Measurements from ENCODE around the gene RGL1.

The RGL1 gene

GRCh38 chr1:183893561-183894289, 88.8 kb downstream of the RGL1 start:
- no peak for DNase-seq

- no peak for DNase-seq
Measured at GRCh38 chr1:183894290-183894565, 89.3 kb downstream of the RGL1 start.

DNA sequence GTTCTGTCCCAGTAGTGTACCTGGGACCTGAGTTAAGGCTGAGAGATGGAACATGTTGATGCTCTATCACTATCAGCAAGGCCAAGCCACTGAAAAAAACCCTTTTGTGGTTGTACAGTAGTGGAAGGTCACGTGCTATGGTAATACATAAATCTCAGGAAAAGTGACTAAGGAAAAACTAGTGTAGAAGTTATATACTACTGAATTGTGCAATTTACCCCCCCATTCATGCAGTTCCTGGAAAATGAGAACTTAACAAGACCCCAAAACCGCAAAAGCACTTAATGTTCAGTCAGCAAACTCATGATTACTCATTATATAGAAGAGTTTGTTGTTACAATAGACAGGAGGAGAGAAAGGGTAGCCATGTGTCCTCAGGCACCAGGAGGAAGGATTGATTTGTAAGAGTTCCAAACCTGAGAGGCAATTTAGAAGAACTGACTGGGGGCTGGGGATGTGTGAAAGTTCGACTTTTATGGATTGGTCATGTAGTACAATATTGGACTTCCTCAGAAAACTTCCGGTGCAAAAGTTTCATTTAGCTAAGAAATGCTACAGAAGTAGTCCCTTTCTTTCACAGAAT, 91.6 kb downstream of the RGL1 start:
- no peak for DNase-seq

DNA sequence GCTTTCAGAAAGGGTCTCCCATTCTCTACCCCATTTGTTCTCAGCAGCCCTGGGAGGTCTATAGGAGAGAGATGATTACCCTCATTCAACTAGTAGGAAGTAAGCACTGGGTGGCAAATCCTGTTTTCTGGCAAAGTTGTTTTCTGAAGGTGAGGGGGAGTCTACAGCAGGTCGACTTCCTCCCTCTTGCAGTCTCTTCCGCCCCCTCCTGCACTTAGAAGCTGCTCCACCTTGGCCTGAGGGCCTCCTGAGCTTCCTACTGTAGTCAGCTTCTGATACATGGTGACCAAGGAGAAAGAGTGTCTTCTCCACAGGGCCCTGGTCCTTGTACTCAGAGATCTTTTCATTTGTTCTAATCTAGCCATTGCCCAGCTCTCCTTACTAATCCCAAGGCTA, 93.1 kb downstream of the RGL1 start:
- DNase-seq = no peak

DNA sequence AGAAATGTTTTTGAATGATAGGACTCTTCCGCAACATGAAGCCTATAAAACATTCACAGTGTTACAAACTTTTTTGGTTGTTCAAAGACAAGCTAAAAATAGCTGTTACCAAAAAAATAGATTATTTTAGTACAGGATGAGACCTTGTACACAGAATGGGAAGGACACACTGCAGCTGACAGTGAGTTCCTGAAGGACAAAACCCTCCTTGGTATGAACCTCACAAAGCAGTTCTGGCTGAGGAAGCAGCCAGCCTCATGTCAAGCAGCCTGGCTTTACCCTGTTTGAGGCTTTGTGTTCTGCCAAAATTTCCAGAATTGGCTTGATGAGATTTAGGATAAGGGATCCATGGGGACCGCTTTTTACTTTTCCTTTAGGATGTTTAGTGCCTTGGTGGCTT, 93.7 kb downstream of the RGL1 start:
- no peak for DNase-seq

- DNase-seq = no peak
Measured at GRCh38 chr1:183901748-183902330, 96.9 kb downstream of the RGL1 start.

DNA sequence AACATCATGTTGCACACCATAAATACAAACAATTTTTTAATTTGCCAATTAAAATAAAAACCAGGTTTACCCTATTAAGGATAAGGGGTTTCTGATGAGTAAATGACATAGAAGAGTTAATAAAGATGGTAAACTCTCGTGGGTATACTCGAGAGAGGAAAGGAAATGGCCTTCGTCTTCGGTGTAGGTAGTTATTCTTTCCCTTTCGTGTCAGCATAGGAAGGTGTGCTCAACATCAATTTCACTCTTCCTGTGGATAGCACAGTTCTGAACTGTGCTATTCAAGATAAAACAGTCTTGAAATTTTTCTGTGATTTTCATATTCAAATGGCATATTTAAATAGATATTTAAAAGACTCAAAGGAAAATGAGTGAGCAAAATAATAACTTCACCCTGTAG, 98.2 kb downstream of the RGL1 start:
- no peak for DNase-seq

DNA sequence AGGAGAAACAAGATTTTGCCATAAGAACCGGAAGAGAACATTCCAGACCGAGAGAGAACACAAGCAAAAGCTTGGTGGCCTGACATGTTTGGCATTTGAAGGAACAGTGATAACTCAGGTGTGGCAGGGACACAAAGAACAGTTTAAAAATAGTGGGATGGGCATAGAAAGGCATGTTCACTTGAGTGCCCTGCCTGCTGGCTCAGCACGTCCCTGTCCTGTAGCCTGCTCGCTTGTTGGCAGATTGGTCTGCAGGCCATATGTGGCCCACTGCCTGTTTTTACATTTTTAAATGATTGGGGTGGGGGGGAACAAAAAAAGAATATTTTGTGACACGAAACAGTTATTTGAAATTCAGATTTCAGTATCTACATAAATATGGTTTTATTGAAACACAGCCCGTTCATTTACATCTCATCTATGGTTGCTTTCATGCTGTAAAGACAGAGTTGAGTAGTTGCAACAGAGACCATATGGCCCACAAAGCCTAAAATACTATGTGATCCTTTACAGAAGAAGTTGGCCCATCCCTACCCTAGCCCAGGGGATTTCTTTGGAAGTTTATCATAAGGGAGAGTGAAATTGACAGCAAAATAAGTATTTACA, 100.7 kb downstream of the RGL1 start:
- DNase-seq = no peak

DNA sequence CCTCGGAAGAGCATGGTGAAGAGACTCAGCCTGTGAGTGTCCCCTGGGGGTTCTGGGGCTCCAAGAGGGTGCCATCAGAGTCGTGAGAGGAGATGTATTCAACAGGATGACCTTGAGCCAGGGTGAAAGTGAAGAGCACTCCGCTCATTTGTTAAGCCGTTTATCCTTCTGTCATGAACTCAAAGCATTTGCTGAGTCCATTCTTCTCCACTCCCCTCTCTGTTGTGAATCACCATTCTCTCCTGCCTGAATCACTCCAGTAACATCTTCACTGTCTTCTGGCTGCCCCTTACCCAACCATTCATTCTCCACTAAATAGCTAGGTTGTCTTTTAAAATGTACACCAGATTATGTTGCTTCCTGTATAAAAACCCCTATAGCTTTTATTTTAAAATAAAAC, 102.2 kb downstream of the RGL1 start:
- no peak for DNase-seq

DNA sequence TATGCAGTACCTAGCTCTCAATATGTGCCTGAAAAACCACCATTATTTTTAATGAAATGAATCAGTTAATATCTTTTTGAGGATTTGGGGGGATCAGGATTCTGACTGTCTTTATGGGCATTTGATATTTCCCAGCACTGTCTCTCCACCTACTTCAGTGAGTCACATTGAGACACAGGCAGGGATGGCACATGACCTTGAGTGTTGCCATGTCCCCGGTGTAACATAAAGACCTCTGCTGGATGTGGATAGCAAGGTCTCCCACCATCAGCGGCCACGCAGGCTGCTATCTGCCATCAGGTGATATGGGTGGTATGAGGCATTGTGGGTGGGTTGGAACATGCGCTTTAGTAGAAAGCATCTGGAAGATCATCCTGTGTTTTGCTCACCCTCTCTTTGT, 103.2 kb downstream of the RGL1 start:
- DNase-seq = no peak

DNA sequence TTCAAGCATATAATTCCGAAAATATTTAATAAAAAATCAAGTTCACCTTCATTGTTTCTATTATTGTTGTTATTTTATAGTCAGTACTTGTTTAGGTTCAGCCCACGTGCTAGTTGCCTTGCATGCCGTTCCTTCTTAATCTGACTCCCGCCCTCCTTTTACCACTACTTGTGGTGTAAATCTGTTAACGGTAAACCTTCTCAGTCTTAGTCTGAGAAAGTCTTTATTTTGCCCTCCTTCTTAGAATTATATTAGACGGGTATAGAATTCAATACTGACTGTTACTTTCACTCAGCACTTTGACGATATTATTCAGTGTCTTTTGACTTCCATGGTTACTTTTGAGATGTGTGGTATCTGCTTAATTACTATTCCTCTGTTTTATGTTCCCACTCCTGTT, 104.8 kb downstream of the RGL1 start:
- DNase-seq = no peak

DNA sequence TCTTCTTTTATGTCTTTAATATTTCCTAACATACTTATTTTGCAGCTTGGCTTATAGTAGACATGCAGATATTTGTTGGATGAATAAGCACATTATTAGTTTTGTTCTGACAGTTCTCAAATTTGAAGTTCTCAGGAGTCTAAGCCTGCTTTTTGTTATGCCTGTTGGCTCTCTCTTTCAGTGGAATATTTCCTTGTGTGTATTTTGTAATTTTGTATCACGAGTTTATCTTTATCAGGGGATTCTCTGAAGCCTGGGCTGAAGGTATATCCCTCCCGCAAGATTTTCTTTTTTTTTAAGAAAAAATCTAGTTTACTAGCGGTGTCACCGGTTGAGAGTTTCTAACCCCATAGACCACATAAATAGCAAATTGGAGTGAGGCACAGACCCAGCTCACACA, 105.9 kb downstream of the RGL1 start:
- DNase-seq = no peak

GRCh38 chr1:183911285-183911684, 106.4 kb downstream of the RGL1 start:
- DNase-seq = no peak

- no peak for DNase-seq
Measured at GRCh38 chr1:183912265-183912886, 107.5 kb downstream of the RGL1 start.

DNA sequence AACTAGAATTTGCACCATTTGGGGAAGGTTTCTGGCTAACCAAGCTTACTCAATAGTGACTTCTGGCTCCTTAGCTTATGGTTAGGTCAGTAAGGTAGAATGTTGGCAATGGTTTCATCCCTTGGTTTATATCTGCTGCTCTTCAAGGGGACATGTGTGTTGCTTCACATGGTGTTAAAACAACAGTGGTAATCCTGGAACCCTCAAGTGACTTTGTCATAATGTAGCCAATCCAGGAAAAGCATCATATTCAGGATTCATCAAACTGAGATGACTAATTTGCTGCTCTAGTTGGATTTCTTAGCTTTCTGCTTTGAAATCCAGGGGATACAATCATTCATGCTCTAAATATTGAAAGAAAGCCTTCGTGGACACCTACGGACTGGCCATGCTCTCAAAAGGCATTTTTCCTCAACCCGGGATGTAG, 108.7 kb downstream of the RGL1 start:
- DNase-seq = no peak

DNA sequence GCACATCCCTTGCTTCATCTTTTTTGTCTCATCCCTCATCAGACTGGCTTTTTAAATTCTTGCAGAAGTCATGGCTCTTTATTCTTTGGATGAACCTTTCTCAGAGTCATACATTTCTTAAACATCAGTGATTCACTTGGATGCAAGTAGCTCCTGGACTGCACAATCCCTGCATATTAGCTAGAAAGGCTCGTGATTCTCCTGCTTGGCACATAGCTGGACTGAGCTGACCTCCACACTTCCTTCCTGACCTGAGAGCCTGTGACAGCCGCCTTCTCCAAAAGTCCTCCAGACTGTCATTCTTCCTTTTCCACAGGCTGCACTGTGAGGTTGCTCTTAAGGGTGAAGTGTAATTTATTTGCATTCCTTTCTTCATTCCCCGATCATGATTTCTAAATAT, 109.4 kb downstream of the RGL1 start:
- DNase-seq = no peak

DNA sequence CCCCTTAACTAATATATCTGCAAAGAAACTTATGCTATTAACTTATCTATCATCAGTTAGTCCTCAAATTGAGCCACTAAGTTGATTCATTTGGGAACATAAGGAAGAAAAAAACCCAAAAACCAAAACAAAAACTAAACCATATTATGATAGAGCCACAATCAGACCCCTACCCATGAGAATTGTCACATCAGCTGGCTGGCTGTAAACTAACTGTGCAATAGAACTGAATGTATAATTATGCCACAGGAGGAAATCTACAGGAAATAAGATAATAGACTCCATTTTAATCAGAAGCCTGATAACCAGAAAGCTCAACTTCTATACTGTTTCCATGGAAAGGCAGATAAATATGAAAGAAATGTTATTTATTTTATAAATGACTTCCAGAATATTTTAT, 110.0 kb downstream of the RGL1 start:
- DNase-seq = no peak

DNA sequence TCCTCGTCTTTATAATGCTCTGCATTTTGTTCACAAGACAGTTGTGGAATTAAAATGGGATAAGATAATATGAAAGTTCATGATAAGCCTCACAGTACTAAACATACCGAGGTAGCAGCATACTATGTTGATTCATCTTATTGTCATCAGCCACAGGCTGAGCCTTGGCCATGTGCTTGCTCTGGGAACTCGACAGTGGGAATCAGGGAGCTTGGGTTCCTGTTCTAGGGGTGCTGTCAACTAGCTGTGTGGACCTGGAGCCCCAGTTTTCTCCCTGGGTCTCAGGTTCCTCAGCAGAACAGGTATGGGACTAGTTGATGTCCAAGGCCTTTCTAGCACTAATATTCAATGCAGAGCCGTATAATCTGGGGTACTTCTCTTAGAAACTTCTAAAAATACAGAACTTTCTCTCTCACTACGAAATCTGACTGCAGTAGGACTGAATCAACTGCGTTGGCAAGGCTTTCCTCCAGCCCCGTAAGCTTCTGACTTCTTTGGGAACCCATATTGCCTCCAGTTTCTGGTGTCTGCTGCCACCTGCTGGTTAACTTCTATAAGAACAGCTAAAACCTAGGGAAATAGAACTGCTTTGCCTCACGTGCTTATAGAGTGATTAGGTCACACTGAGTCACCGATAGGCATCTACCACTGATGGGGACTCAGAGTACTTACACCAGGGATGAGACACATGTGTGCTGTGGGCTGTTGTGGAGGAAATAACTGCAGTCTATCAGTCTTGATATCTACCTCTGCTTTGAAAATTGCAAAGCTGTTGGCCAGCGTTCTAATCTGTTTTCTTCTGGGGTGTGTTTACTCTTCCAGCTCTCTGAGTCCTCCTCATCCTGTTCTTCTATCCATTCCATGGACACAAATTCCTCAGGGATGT, 110.9 kb downstream of the RGL1 start:
- peak; percentile 86 for DNase-seq

- DNase-seq = no peak
Measured at GRCh38 chr1:183916574-183916973, 111.7 kb downstream of the RGL1 start.

GRCh38 chr1:183918589-183918988, 113.7 kb downstream of the RGL1 start:
- DNase-seq = no peak

- DNase-seq = no peak
Measured at GRCh38 chr1:183920651-183921050, 115.7 kb downstream of the RGL1 start.

GRCh38 chr1:183922197-183922596, 117.3 kb downstream of the RGL1 start:
- no peak for DNase-seq

DNA sequence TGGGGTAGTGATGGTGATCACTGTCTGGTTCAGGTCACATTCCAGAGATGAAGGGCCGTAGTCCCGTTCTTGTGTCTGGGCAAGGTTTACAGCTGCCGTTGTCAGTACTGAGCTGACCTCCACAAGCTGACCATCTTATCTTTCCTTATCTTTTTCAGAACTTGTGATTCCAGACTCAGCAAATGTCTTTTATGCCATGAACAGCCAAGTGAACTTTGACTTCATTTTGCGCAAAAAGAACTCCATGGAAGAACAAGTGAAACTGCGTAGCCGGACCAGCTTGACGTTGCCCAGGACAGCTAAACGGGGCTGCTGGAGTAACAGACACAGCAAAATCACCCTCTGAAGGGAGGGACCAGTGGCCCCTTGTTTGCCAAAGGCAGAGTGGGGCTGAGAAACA, 121.0 kb downstream of the RGL1 start:
- no peak for DNase-seq
